Neutrophil (primary cell): ENCODE results near the gene GLT6D1.

Source experiments
- H3K27ac ChIP-seq: fragments of 200-600 bp; sonication (generic); 2 replicates; pipeline ENCODE4 v1.5.1; 2016; ENCODE audit warnings: mild to moderate bottlenecking, moderate library complexity
- H3K27me3 ChIP-seq: fragments of 200-600 bp; sonication (generic); 2 replicates; pipeline ENCODE4 v1.6.0; 2016; ENCODE audit warnings: mild to moderate bottlenecking
- H3K36me3 ChIP-seq: fragments of 200-600 bp; sonication (generic); 2 replicates; pipeline ENCODE4 v1.5.1; 2017
- H3K4me1 ChIP-seq, 2 experiments: fragments of 200-600 bp in 1 of 2; sonication (generic) in 1 of 2; 1 replicate in 1 of 2; 2 replicates in 1 of 2; pipeline versions ENCODE4 v1.5.1 to v1.6.1; 2013 to 2016; ENCODE audit warnings: low read depth in 1 of 2, low read length in 1 of 2, mild to moderate bottlenecking in 1 of 2, moderate library complexity in 1 of 2; ENCODE audit not compliant: control insufficient read depth in 1 of 2, insufficient read depth in 1 of 2
- H3K4me3 ChIP-seq, 2 experiments: fragments of 200-600 bp in 1 of 2; sonication (generic) in 1 of 2; 1 replicate in 1 of 2; 2 replicates in 1 of 2; pipeline ENCODE4 v1.5.1; 2013 to 2016; ENCODE audit warnings: low read depth in 1 of 2, low read length in 1 of 2, mild to moderate bottlenecking in 1 of 2, moderate library complexity in 1 of 2
- H3K9me3 ChIP-seq: fragments of 200-600 bp; sonication (generic); 2 replicates; pipeline ENCODE4 v1.5.1; 2016
- CTCF ChIP-seq: fragments of 200-600 bp; sonication (generic); IDR thresholded peaks from 2 replicates; pipeline ENCODE4 v1.5.1; 2016; ENCODE audit warnings: antibody characterized with exemption

GLT6D1 gene

GRCh38 chr9:135601988-135602387 lies 37.4 kb downstream of the GLT6D1 start:
- Histone ChIP-seq H3K36me3 (no peaks in the 10 kb centered on the region), H3K4me1 (no peaks in the 10 kb centered on the region), H3K4me3 (no peak overlapping the region), H3K9me3 (no peaks in the 10 kb centered on the region), H3K27me3 (peaks cover 36% of the 10 kb centered on the region), H3K27ac (no peak overlapping the region)
- TF ChIP-seq CTCF, result no peak

GRCh38 chr9:135600296-135600817 lies 39.0 kb downstream of the GLT6D1 start:
- H3K27me3 ChIP-seq, result peaks cover 36% of the 10 kb centered on the region
- H3K36me3 ChIP-seq, result no peaks in the 10 kb centered on the region
- no peaks in the 10 kb centered on the region for H3K4me1 ChIP-seq
- H3K4me3 ChIP-seq, result no peak overlapping the region
- no peaks in the 10 kb centered on the region for H3K9me3 ChIP-seq
- no peak for TF ChIP-seq CTCF
- H3K27ac ChIP-seq, result no peak overlapping the region

GRCh38 chr9:135596211-135596610 lies 43.1 kb downstream of the GLT6D1 start:
- no peak overlapping the region for H3K4me3 ChIP-seq
- no peak for TF ChIP-seq CTCF
- no peaks in the 10 kb centered on the region for H3K4me1 ChIP-seq
- no peak overlapping the region for H3K27ac ChIP-seq
- H3K27me3 ChIP-seq, result peaks cover 30% of the 10 kb centered on the region
- H3K36me3 ChIP-seq, result no peaks in the 10 kb centered on the region
- H3K9me3 ChIP-seq, result no peaks in the 10 kb centered on the region

- H3K27me3 ChIP-seq, result peaks cover 5% of the 10 kb centered on the region
Observed at GRCh38 chr9:135592625-135593024, 46.7 kb downstream of the GLT6D1 start.

GRCh38 chr9:135592331-135592590 lies 47.1 kb downstream of the GLT6D1 start:
- Histone ChIP-seq H3K4me3 (no peak overlapping the region), H3K27me3 (peaks cover 1% of the 10 kb centered on the region), H3K27ac (no peak overlapping the region), H3K36me3 (no peaks in the 10 kb centered on the region), H3K9me3 (no peaks in the 10 kb centered on the region), H3K4me1 (no peaks in the 10 kb centered on the region)
- no peak for TF ChIP-seq CTCF

More at GRCh38 chr9:135592625-135593024, 46.7 kb downstream of the GLT6D1 start:
- TF ChIP-seq CTCF, result no peak
- Histone ChIP-seq H3K4me1 (no peaks in the 10 kb centered on the region), H3K4me3 (no peak overlapping the region), H3K27ac (no peak overlapping the region), H3K9me3 (no peaks in the 10 kb centered on the region), H3K36me3 (no peaks in the 10 kb centered on the region)
